SKM-1 treated with dmso at 0.1 percent for 144 hours (cell line): ENCODE results near the gene SND1.

Experiments
- DNase-seq: peaks from one replicate; lab custom pipeline; 2025; ENCODE audit not compliant: unreplicated experiment; lab: John Stamatoyannopoulos, UW

The SND1 gene

GRCh38 chr7:128123291-128124037, 471.5 kb downstream of the SND1 start:
- DNase-seq: no peak

GRCh38 chr7:128124786-128125185, 472.8 kb downstream of the SND1 start:
- no peak for DNase-seq

GRCh38 chr7:128125816-128126215, 473.8 kb downstream of the SND1 start:
- DNase-seq: no peak

- DNase-seq: no peak
Measured at GRCh38 chr7:128128401-128128800, 476.4 kb downstream of the SND1 start.

GRCh38 chr7:128129224-128129864, 477.4 kb downstream of the SND1 start:
- no peak for DNase-seq

GRCh38 chr7:128131115-128131514, 479.1 kb downstream of the SND1 start:
- DNase-seq: no peak

GRCh38 chr7:128131731-128132130, 479.7 kb downstream of the SND1 start:
- no peak for DNase-seq

- no peak for DNase-seq
Measured at GRCh38 chr7:128132426-128133069, 480.6 kb downstream of the SND1 start.

- DNase-seq: no peak
Measured at GRCh38 chr7:128135159-128135514, 483.1 kb downstream of the SND1 start.

GRCh38 chr7:128135515-128136214, 483.7 kb downstream of the SND1 start:
- DNase-seq: peak; percentile 72

- DNase-seq: no peak
Measured at GRCh38 chr7:128136215-128136597, 484.2 kb downstream of the SND1 start.

GRCh38 chr7:128137181-128137580, 485.2 kb downstream of the SND1 start:
- no peak for DNase-seq

- DNase-seq: no peak
Measured at GRCh38 chr7:128139406-128139805, 487.4 kb downstream of the SND1 start.

GRCh38 chr7:128141683-128142195, 489.7 kb downstream of the SND1 start:
- no peak for DNase-seq
